Cortex of kidney (tissue), 1 donor: ENCODE results near the gene SCAMP5.

ENCODE experiments used
- DNase-seq: peaks from one replicate; lab custom pipeline; 2025; lab: John Stamatoyannopoulos, UW

Gene SCAMP5

DNA sequence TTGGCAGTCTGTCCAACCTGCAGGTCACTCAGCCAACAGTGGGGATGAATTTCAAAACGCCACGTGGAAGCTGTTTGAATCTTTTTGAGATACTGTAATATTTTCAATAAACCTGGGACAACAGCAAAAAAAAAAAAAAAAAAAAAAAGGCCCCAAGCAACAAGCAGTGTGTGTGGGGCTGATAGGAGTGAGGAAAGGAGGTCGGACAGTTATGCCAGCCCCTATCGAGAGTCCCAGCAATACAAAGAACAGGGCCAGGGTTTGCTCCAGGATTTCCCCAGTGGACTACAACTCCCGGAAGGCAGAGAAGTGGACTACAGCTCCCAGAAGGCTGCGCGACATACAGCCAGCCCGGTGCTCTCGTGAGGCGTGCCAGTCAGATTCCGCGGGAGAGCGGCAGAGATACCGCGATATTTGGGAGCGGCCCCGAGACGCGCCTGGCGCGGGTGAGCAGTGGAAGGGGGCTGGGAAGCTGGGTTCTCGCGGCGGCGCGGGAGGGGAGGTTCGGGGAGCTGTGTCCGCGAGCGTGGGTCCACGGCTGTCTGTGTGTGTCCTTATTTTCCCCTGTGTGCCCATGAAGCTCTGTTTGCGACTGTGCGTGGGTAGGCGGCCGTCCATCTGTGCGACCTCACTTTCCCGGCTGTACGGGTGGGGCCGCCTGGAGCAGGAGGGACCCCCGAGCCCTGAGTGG is 28.0 kb downstream of the SCAMP5 start, which contains the start of gene PPCDC:
TSS of gene PPCDC (plus strand) at position 410 of the 691 bp plus-strand sequence. CDS start 4,729 bp downstream, outside the sequence.
- peak; percentile 52 for DNase-seq

DNA sequence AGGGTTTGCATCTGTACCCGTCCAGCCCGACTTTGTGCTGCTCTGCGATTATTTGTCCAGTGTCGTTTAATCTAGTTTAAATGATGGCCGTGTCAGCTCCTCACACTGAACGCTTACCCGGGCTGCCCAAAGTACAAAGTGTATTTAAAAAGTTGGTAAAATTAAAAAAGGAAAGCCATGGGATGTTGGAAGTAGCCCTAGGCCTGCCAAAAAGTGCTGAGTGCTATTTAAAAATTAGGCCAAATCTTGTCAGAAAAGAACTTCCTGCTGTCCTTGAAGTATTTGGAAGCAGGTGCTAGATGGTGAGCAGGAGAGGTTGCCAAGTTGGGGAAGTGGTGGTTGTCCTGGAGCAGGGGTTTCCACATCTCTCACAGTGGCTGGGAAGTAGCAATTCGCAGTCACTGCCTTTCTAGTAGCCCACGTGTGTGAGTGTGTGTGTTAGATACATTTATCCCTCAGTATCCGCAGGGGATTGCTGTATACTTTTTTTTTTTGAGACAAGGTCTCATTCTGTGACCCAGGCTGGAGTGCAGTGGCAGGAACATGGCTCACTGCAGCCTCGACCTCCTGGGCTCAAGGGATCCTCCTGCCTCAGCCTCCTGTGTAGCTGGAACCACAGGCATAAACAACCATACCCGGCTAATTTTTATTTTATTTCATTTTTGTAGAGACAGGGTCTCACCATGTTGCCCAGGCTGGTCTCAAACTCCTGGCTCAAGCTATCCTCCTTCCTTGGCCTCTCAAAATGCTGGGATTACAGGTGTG is 28.7 kb downstream of the SCAMP5 start:
- no peak for DNase-seq

- no peak for DNase-seq
These were observed 29.7 kb downstream of the SCAMP5 start for GRCh38 chr15:75025107-75025506.

DNA sequence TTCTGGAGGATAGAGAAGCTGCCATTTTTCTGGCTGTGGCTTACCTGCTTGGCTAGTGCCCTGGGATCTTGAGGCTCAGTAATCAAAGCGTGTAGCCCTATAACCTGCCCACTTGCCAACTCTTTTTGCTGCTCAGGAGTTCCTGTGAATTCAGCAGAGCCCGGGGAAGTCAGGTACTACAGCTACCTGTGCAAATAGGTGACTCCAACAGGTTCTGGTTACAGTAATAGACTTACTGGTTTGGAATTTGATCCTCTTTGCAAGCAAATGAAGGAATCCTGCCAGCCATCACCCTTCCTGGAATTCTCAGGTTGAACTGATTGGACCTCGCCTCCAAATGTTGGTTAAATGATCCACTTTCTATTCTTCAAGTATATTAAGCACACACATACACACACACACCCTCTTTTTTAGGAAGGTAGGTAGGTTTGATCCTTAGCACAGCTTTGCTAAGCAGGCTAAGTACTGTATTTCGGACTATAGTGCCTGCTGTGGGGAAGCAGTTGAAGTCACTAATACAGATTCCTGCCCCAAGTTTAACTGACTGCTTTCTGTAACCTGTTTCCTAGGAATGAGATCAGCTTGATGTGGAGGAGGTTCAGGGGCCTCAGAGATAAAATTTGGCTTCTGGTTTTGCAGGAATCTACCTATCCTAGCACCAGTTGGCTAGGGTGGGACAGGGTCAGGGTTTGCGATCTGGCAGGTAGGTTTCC is 30.3 kb downstream of the SCAMP5 start:
- no peak for DNase-seq

DNA sequence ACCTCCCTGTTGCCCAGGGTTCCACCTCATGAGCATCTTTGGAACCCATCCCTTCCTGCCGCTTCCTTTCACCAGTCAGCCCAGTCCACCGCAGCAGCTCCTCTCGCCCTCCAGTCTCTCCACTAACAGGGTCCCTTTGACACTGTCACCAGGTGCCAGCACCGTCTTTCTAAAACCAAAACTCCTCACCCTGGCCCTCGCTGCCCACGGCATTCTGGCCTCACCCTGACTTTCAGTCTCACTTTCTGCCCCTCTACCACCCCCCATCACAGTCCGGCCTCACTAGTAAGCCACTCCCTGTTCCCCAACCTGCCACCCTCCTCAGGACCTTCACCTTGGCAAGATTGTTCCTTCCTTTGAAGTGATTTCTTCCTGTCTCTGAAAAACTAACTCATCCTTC is 32.2 kb downstream of the SCAMP5 start:
- DNase-seq, result no peak

- no peak for DNase-seq
These were observed 33.6 kb downstream of the SCAMP5 start for GRCh38 chr15:75028991-75029377.

- no peak for DNase-seq
These were observed 34.1 kb downstream of the SCAMP5 start for GRCh38 chr15:75029378-75030022.

DNA sequence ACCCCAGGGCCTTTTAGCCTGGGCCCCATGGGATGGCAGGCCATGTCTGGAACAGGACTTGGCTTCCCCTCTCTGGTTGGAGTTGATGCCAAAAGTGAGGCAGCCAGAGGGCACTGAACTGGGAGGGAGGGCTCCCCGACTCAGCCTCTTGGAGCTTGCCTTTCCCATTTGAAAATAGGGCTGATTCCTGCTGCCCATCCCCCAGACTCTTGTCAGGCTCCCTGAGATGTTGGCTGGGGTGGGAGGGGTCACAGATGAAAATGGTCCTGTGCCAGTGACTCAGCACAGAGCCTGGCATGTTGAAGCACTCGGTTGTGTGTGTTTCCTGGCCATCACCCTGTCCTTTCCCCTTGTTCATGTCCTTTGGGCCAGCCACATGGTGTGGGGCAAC is 34.7 kb downstream of the SCAMP5 start:
- DNase-seq, result no peak

GRCh38 chr15:75030424-75030823 is 35.1 kb downstream of the SCAMP5 start:
- DNase-seq, result no peak

DNA sequence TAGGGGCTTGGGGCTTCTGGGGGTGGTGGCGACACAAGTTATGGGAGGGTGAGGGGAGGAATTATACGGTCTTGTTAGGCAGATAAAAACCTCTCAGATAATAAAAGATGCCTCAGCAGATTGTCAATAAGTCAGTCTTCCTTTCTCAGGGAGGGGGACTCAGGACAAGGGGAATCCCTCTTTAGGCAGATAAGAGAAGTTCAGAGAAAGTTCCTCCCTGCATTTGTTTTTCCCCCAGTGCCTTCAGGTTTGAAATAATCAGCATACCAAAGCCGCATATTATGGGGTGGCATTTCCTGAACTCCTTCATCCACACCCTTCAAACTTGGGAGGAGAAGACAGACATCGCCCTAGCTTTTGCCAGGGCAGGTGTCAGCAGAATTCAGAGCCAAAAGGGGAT is 36.5 kb downstream of the SCAMP5 start:
- no peak for DNase-seq

- no peak for DNase-seq
These were observed 37.0 kb downstream of the SCAMP5 start for GRCh38 chr15:75032395-75032794.

GRCh38 chr15:75033809-75034208 is 38.4 kb downstream of the SCAMP5 start:
- no peak for DNase-seq

DNA sequence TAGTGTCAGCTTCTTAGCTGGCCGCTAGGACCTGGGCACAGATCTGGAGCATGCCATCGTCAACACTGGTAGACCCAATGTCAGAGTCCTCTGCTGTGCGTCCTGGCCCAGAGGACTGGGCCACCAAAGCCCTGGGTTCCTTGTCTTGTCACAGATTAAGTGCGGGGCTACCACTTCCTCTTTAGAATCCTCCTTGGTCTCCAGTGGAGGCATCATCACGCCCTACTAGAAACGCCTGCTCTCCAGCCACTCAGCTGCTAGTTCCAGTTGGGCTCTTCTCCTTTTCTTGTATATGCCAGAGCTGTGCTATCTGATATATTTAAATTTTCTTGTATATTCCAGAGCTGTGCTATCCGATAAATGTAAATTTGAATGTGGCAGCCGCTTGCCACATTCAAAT is 39.3 kb downstream of the SCAMP5 start:
- no peak for DNase-seq

DNA sequence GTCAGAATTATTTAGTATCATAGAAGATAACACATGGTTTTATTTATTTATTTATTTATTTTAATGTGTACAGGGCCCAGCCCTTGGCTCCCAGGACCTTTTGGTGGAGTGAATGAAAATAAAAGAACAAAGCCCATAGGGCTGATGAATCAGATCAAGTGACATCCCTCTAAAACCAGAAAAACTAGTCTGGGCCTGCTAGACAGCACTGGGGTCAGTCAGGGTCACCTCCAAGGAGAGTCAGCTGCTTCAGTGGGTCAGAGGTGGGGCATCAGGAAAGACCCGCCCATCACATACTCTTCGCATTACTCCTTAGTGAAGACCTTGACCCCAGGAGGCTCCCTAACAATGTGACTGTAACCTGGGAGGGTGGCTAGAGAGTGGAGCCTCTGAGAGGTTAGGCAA is 40.9 kb downstream of the SCAMP5 start:
- no peak for DNase-seq

- DNase-seq, result no peak
These were observed 42.3 kb downstream of the SCAMP5 start for GRCh38 chr15:75037685-75038084.

DNA sequence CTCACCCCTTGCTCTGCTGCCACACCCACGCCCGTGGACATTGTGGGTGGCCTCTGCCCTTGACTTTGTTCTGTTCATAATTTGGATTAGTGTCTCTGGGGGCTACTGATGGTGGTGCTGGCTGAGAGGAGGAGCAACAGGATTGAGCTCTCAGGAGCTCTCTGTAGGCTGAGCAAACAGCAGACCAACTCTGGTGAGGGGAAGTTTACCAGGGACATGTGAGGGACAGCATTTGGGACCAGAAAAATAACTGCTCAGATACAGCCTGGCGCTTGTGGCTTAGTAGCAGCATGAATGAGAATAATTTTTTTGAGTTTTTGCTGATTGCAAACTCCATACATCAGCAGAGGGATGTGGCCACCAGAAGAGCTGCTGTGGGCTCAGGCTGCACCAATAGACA is 42.9 kb downstream of the SCAMP5 start:
- no peak for DNase-seq

DNA sequence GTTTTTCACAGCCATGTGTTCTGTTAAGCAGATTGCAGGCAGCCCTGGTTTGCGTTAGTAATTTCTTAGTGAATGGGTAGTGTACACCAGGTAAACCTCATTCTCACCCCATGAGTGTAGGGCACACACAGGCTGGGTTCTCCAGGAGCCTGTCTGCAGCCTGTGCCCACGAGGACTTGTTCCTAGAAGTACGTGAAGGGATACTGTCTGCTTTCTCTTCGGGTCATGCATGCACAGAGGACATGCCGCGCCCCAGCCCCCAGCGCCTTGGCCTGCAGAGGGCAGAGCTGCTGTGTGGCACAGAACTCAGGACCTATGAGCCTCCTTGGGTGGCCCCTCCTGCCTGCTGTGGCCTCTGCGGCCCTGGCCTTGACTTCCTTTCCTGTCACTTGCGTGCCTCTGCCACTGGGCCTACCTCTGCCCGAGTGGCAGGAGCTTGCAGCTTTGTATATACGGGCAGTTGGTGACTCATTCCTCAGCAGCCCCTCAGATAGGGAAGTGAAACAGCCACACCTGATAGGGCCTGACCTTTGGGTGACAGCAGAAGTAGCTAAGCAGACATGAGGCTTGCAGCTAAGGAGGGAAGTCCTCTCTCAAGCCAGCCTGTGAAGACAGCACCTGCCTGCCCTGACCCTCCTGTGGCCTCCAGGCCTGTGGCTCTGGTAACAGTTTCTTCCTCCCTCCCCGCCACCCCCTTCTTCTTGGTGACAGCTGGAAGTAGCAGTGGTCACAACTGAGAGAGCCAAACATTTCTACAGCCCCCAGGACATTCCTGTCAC is 47.6 kb downstream of the SCAMP5 start:
- no peak for DNase-seq

DNA sequence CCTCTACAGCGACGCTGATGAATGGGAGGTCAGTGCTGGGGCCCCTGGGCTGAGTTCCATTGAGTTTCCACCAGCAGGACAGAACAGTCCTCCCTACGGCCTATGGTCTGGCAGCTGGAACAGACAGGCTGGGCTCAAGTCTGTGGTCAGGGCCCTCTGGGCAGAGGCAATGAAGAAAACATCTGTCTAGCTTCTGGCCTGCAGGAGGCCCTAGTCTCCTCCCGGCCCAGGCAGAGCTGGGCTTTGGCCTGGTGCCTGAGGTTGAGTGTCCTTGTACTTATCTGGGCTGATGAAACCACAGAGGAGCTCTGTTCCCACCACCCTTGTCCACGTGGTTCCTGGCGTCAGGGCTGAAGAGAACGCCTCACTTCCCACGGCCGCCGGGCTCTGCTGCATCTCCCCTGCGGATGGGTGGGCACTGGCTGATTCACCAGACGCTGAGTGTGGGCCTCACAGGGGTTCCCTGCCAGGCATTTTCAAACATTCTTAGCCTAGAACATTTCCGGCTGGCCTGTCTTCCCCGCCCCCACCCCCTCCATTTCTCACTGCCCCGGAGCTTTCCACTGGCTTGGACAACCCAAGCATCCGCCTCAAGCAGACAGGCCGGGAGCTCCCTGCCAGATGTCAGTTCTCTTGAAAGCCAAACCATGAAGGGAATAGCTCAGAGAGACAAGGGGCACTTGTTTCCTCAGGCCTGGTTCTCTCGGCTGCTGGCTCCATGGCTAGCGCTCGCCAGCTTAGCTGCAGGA is 48.3 kb downstream of the SCAMP5 start:
- no peak for DNase-seq

GRCh38 chr15:75044258-75044878 is 49.0 kb downstream of the SCAMP5 start:
- no peak for DNase-seq

DNA sequence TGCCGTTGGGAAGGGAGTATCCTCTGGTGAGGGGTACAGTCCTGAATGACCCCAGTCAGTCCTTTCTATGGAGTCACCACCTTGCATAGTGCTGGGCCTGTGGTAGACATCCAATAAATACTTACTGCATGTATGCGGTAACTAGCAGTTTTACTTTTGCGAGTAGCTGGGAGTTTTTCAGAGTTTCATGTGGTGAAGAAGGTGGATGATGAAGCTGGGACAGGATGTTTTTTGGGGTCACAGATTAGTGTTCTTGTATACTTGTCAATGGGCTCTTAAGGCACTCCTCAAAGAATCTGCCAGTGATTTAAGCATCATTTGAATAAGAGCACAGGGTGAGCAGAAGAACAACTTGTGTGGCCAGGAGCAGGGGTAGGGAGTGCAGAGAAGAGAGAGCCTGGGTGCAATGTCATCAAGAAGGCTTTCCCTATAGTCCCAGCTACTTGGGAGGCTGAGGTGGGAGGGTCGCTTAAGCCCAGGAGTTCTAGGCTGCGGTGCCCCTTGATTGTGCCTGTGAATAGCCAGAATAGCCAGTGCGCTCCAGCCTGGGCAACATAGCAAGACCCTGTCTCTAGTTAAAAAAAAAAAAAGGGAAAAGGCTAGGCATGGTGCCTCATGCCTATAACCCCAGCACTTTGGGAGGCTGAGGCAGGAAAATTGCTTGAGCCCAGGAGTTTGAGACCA is 50.1 kb downstream of the SCAMP5 start:
- DNase-seq, result no peak
